Measurements from ENCODE around the gene MED28. TPM values are rescaled to one million over a fixed set of nuclear protein-coding genes. Genes with fewer than 3 reads are reported as not detected.

MED28 gene
- total RNA-seq, 4 donors from 2014 or later, result 8.1 to 11.8 (median 9.5) TPM

GRCh38 chr4:17599826-17600225 lies 14.6 kb upstream of the MED28 start:
- intact Hi-C loops (cut with DNase I; ENCODE audit: low total_unique reads), result loop anchor here (5.0 kb wide), 1 partner anchor 767 kb away; no protein-coding TSS in a partner anchor
- H3K4me3 ChIP-seq (ENCODE audit: low read depth, poor library complexity, severe bottlenecking), result no peak overlapping the region
- WGBS, 2 donors, result 73 to 74% methylated on average over 1 of the region's 1 CpG
- DNase-seq (ENCODE audit: low spot score in 2 of 2), result no peak
- no peak for TF ChIP-seq CTCF (IDR thresholded peaks at IDR 0.05)
- no peak for TF ChIP-seq POLR2A (IDR thresholded peaks at IDR 0.05)

- TF ChIP-seq POLR2A (IDR thresholded peaks at IDR 0.05) (no peak), CTCF (IDR thresholded peaks at IDR 0.05) (no peak)
- 62 to 76% methylated on average over 3 of the region's 3 CpGs for WGBS, 2 donors
- H3K4me3 ChIP-seq (ENCODE audit: low read depth, poor library complexity, severe bottlenecking), result no peak overlapping the region
- intact Hi-C loops (cut with DNase I; ENCODE audit: low total_unique reads), result no loop called here
- DNase-seq (ENCODE audit: low spot score in 2 of 2), result no peak
Observed at GRCh38 chr4:17605236-17605635, 9.2 kb upstream of the MED28 start.

- 0 to 3% methylated on average over 23 of the region's 23 CpGs for WGBS, 2 donors
- H3K4me3 ChIP-seq (ENCODE audit: low read depth, poor library complexity, severe bottlenecking), result peak overlapping the region; percentile 77
- DNase-seq (ENCODE audit: low spot score in 2 of 2), result peak in 1 of 2 donors; percentile 90
- TF ChIP-seq CTCF (IDR thresholded peaks at IDR 0.05), result no peak
- no peak for TF ChIP-seq POLR2A (IDR thresholded peaks at IDR 0.05)
- intact Hi-C loops (cut with DNase I; ENCODE audit: low total_unique reads), result loop anchor here (5.0 kb wide), 1 partner anchor 188 kb away; no protein-coding TSS in a partner anchor
Observed at GRCh38 chr4:17613761-17614415, 553 bp upstream of the MED28 start.

- no peak for DNase-seq (ENCODE audit: low spot score in 2 of 2)
- no peak for TF ChIP-seq CTCF (IDR thresholded peaks at IDR 0.05)
- no peak for TF ChIP-seq POLR2A (IDR thresholded peaks at IDR 0.05)
- H3K4me3 ChIP-seq (ENCODE audit: low read depth, poor library complexity, severe bottlenecking), result no peak overlapping the region
- intact Hi-C loops (cut with DNase I; ENCODE audit: low total_unique reads), result no loop called here
- 50 to 60% methylated on average over 5 of the region's 5 CpGs for WGBS, 2 donors
Observed at GRCh38 chr4:17616283-17616682, 1.8 kb downstream of the MED28 start.

GRCh38 chr4:17618926-17619325 lies 4.5 kb downstream of the MED28 start:
- no peak for DNase-seq (ENCODE audit: low spot score in 2 of 2)
- no peak overlapping the region for H3K4me3 ChIP-seq (ENCODE audit: low read depth, poor library complexity, severe bottlenecking)
- TF ChIP-seq POLR2A (IDR thresholded peaks at IDR 0.05), result no peak
- WGBS, 2 donors, result 0 to 47% methylated on average over 1 of the region's 1 CpG
- intact Hi-C loops (cut with DNase I; ENCODE audit: low total_unique reads), result no loop called here

- intact Hi-C loops (cut with DNase I; ENCODE audit: low total_unique reads), result no loop called here
Observed at GRCh38 chr4:17619416-17620105, 5.1 kb downstream of the MED28 start.

More at GRCh38 chr4:17619416-17620105, 5.1 kb downstream of the MED28 start:
- no peak for DNase-seq (ENCODE audit: low spot score in 2 of 2)
- TF ChIP-seq POLR2A (IDR thresholded peaks at IDR 0.05) (no peak), CTCF (IDR thresholded peaks at IDR 0.05) (no peak)
- H3K4me3 ChIP-seq (ENCODE audit: low read depth, poor library complexity, severe bottlenecking), result no peak overlapping the region
- 65 to 67% methylated on average over 7 of the region's 7 CpGs for WGBS, 2 donors

All from lower leg skin (tissue), 4 donors.